Endothelial cell of umbilical vein (primary cell): ENCODE data around the gene RSL24D1. TPM values are rescaled to one million over a fixed set of nuclear protein-coding genes. Genes with fewer than 3 reads are reported as not detected.

Experiments
- BruUV-seq: library from RNA; stranded (reverse); fragments of 400-500 nt; replicated peaks from 2 replicates; lab custom pipeline; 2021; lab: Mats Ljungman, UMichigan
- CTCF ChIA-PET: fragments of 300-600, 350-600 bp; sonication (Branson Sonifier 250); formaldehyde crosslinking; loops from one replicate; lab custom pipeline; 2021; ENCODE audit warnings: antibody characterized with exemption, inconsistent platforms; lab: Charles Lee
- POLR2A ChIA-PET: fragments of 300-600, 350-600 bp; sonication (Branson Sonifier 250); formaldehyde crosslinking; loops from one replicate; lab custom pipeline; 2021; ENCODE audit warnings: antibody characterized with exemption, inconsistent platforms; lab: Charles Lee
- DNase-seq: peaks from one replicate; pipeline ENCODE4 v3.0.0-alpha.2; 2011; ENCODE audit warnings: low read depth, low spot score
- FAIRE-seq: peaks from 2 replicates; lab custom pipeline; 2011; peaks lifted over from hg19 to GRCh38; lab: Jason Lieb, UNC
- H2AFZ ChIP-seq: 2 replicates; pipeline ENCODE4 v1.6.0; 2012; ENCODE audit warnings: low read depth, low read length, control low read depth, inconsistent platforms
- H3K27ac ChIP-seq: 2 replicates; pipeline ENCODE4 v1.5.1; 2011; ENCODE audit warnings: low read depth, mild to moderate bottlenecking, control low read depth, low read length, moderate library complexity; ENCODE audit not compliant: insufficient read depth
- H3K27me3 ChIP-seq, 2 experiments: 2 replicates each; pipeline versions ENCODE4 v1.6.0 to v1.6.1; 2011; ENCODE audit warnings: low read length in 2 of 2, mixed read lengths in 1 of 2; ENCODE audit not compliant: control insufficient read depth in 2 of 2, insufficient read depth in 2 of 2
- H3K36me3 ChIP-seq, 2 experiments: 2 replicates in 1 of 2; 3 replicates in 1 of 2; pipeline ENCODE4 v1.5.1; 2011; ENCODE audit warnings: low read length in 2 of 2, mild to moderate bottlenecking in 1 of 2, moderate library complexity in 1 of 2; ENCODE audit not compliant: control insufficient read depth in 2 of 2, insufficient read depth in 2 of 2; ENCODE audit errors: extremely low read depth in 1 of 2
- H3K4me1 ChIP-seq: 3 replicates; pipeline ENCODE4 v1.5.1; 2011; ENCODE audit warnings: mild to moderate bottlenecking, low read length; ENCODE audit not compliant: control insufficient read depth, insufficient read depth; ENCODE audit errors: extremely low read depth
- H3K4me2 ChIP-seq: 2 replicates; pipeline ENCODE4 v1.6.1; 2011; ENCODE audit warnings: low read length, control low read depth, mixed read lengths; ENCODE audit not compliant: insufficient read depth
- H3K4me3 ChIP-seq, 3 experiments: fragments of 200-600 bp in 1 of 3; sonication (generic), shearing (Covaris generic) in 1 of 3; replicated peaks in 1 of 3; 2 replicates each; pipeline ENCODE4 v1.5.1; 2011 to 2016; ENCODE audit warnings: control low read depth in 3 of 3, low read length in 3 of 3, mild to moderate bottlenecking in 2 of 3, inconsistent platforms in 1 of 3, low read depth in 1 of 3, moderate library complexity in 1 of 3; ENCODE audit not compliant: insufficient read depth in 1 of 3
- H3K79me2 ChIP-seq: 2 replicates; pipeline ENCODE4 v1.6.0; 2012; ENCODE audit warnings: low read length, inconsistent platforms; ENCODE audit not compliant: control insufficient read depth, insufficient read depth
- H3K9ac ChIP-seq: replicated peaks from 2 replicates; pipeline ENCODE3; 2011; ENCODE audit warnings: low read length, control low read depth; ENCODE audit not compliant: insufficient read depth; ENCODE audit errors: extremely low read depth
- H3K9me1 ChIP-seq: replicated peaks from 3 replicates; pipeline ENCODE4 v1.6.0; 2011; ENCODE audit warnings: mild to moderate bottlenecking, low read length; ENCODE audit not compliant: control insufficient read depth, insufficient read depth; ENCODE audit errors: extremely low read depth
- H3K9me3 ChIP-seq: replicated peaks from 2 replicates; pipeline ENCODE4 v1.5.1; 2012; ENCODE audit warnings: low read length, inconsistent platforms; ENCODE audit not compliant: control insufficient read depth, insufficient read depth
- H4K20me1 ChIP-seq: replicated peaks from 2 replicates; pipeline ENCODE3; 2011; ENCODE audit warnings: mild to moderate bottlenecking, low read length; ENCODE audit not compliant: control insufficient read depth, insufficient read depth; ENCODE audit errors: extremely low read depth
- CTCF ChIP-seq, 2 donors: IDR thresholded peaks; 1 replicate in 1 of 2; 2 replicates in 1 of 2; pipeline ENCODE4 v1.5.1; 2011; ENCODE audit warnings: low read length in 2 of 2, mild to moderate bottlenecking in 2 of 2, moderate library complexity in 2 of 2, control low read depth in 1 of 2, inconsistent platforms in 1 of 2, low read depth in 1 of 2; ENCODE audit not compliant: insufficient read depth in 1 of 2; ENCODE audit errors: extremely low read depth in 1 of 2
- EZH2 ChIP-seq: IDR thresholded peaks from 2 replicates; pipeline ENCODE4 v1.6.1; 2012; ENCODE audit warnings: borderline replicate concordance, low read depth, mild to moderate bottlenecking, moderate library complexity, low read length, inconsistent platforms; ENCODE audit not compliant: severe bottlenecking
- FOS ChIP-seq: IDR thresholded peaks from 2 replicates; pipeline ENCODE4 v1.6.1; 2011; ENCODE audit warnings: mild to moderate bottlenecking, low read length, moderate library complexity, borderline replicate concordance; ENCODE audit not compliant: insufficient read depth
- GATA2 ChIP-seq: IDR thresholded peaks from 2 replicates; pipeline ENCODE4 v1.7.0; 2011; ENCODE audit warnings: low read depth, mild to moderate bottlenecking, moderate library complexity, mixed read lengths, low read length; ENCODE audit not compliant: insufficient read length, insufficient read depth
- JUN ChIP-seq: IDR thresholded peaks from 2 replicates; pipeline ENCODE4 v1.6.1; 2011; ENCODE audit warnings: borderline replicate concordance, low read depth; ENCODE audit not compliant: insufficient read length, insufficient read depth
- MYC ChIP-seq: IDR thresholded peaks from one replicate; pipeline ENCODE4 v1.6.1; 2011; ENCODE audit warnings: mild to moderate bottlenecking, low read depth, low read length
- POLR2A ChIP-seq: IDR thresholded peaks from 2 replicates; pipeline ENCODE4 v1.6.1; 2012; ENCODE audit warnings: low read depth, mild to moderate bottlenecking, control low read depth, low read length
- POLR2AphosphoS5 ChIP-seq: IDR thresholded peaks from 2 replicates; pipeline ENCODE4 v1.6.1; 2012; ENCODE audit warnings: low read depth, mild to moderate bottlenecking, control low read depth, low read length, moderate library complexity; ENCODE audit not compliant: insufficient read depth
- dilution Hi-C: fragments of 300-500 bp; cut with MboI; formaldehyde crosslinking; loops from one replicate; pipeline ENCODE4 v1.15.0; 2019; ENCODE audit warnings: low sequenced_read_pairs; ENCODE audit not compliant: extremely low pct_ligation_motif_present
- intact Hi-C: fragments of 100-400 bp; cut with micrococcal nuclease; formaldehyde crosslinking; loops from one replicate; pipeline ENCODE4 v1.10.0; 2022
- polyA plus RNA-seq, 4 experiments: library from polyadenylated mRNA; depleted of rRNA in 3 of 4; stranded (reverse) in 3 of 4; unstranded in 1 of 4; fragments of >200 nt; gene quantifications; 2 replicates each; pipeline versions ENCODE4 v1.2.1 to v1.2.3, GENCODE V29; 2011 to 2012; ENCODE audit warnings: missing spikeins in 1 of 4
- total RNA-seq: library from RNA; stranded (reverse); gene quantifications from 2 replicates; pipeline ENCODE4 v1.2.3, GENCODE V29; 2021
- TF ChIP-seq, protein P1 (sequence below): IDR thresholded peaks from 2 replicates; pipeline ENCODE4 v1.6.1; 2011; ENCODE audit not compliant: insufficient read depth, insufficient read length

The RSL24D1 gene
- total and polyA plus RNA-seq, 2 donors (not counting 3 experiments of a cell fraction or from before 2014, with no cell fraction given) = 18.4 to 60.0 TPM

DNA sequence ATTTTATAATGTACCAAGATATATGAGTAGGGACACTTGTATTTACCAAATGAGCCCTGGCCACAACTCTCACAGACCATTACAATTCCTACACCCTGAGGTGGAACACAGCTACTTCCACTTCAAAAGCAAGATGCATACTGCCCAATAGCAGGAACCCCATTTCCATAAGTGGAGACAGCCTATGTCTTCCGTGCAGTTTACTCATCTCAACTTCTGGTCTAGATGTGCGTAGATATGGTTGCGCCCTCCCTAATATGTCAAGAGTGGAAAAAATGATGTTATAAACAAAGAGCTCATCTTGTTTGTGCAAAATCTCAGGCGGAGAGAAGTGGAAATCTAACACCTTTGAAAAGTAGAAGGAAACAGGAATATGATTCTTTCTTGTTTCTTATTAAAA lies 48.3 kb upstream of the RSL24D1 start:
- Histone ChIP-seq H3K9me3 (no peaks in the 10 kb centered on the region), H2AFZ (no peak overlapping the region), H3K4me3 (no peak overlapping the region), H4K20me1 (no peaks in the 10 kb centered on the region), H3K27me3 (no peaks in the 10 kb centered on the region), H3K36me3 (no peaks in the 10 kb centered on the region), H3K4me1 (peaks cover 13% of the 10 kb centered on the region), H3K79me2 (no peaks in the 10 kb centered on the region), H3K27ac (no peak overlapping the region), H3K9ac (no peak overlapping the region), H3K9me1 (no peaks in the 10 kb centered on the region), H3K4me2 (no peak overlapping the region)
- dilution Hi-C loops (no loop called here), intact Hi-C loops (no loop called here)
- FAIRE-seq (no peak), DNase-seq (no peak)
- TF ChIP-seq POLR2AphosphoS5 (no peak), MYC (no peak), JUN (no peak), FOS (no peak), GATA2 (no peak), POLR2A (no peak), EZH2 (no peak), CTCF (IDR thresholded peaks at IDR 0.05; ENCODE audit: extremely low read depth in 1 of 2, insufficient read depth in 1 of 2, low read depth in 1 of 2, low read length in 2 of 2) (no peak)
- TF ChIP-seq, protein P1, sequence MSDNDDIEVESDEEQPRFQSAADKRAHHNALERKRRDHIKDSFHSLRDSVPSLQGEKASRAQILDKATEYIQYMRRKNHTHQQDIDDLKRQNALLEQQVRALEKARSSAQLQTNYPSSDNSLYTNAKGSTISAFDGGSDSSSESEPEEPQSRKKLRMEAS = no peak
- no TSS peak for BruUV-seq
- CTCF ChIA-PET = interaction anchor here (0.6 to 1.2 kb wide), 2 partner anchors 8 to 190 kb away, joined by 3 read pairs; no protein-coding TSS in a partner anchor
- POLR2A ChIA-PET = no interaction called here
